ENCODE results near the gene ARL10. TPM values are rescaled to one million over a fixed set of nuclear protein-coding genes. Genes with fewer than 3 reads are reported as not detected.
"Not testable (repeated sequence)": the region's sequence is repeated elsewhere in the genome, so short reads cannot be mapped to it uniquely, and the experiment has no call there.

The ARL10 gene
- total and polyA plus RNA-seq, 2 donors (not counting 1 experiment from before 2014, with no cell fraction given), result 13.1 to 27.9 TPM

GRCh38 chr5:176407456-176408251 is 42.4 kb downstream of the ARL10 start:
- Mint-ChIP-seq H3K4me3 (no peak overlapping the region), H3K27ac (no peak overlapping the region), H3K4me1 (no peaks in the 10 kb centered on the region), H3K9me3 (ENCODE audit: insufficient read depth) (no peaks in the 10 kb centered on the region), H3K27me3 (no peaks in the 10 kb centered on the region)
- H3K36me3 ChIP-seq (replicated peaks in 1 of 2; ENCODE audit: control extremely low read depth in 1 of 2, control insufficient read depth in 1 of 2, extremely low read depth in 1 of 2, insufficient read depth in 2 of 2, low read length in 1 of 2), result peaks cover 1 to 17% of the 10 kb centered on the region in 2 experiments
- H3K9ac ChIP-seq (ENCODE audit: low read length), result no peak overlapping the region
- H4K20me1 ChIP-seq (ENCODE audit: control insufficient read depth, insufficient read depth, low read length, poor library complexity, severe bottlenecking), result peaks cover 8% of the 10 kb centered on the region
- no peak overlapping the region for H2AFZ ChIP-seq (ENCODE audit: insufficient read depth, low read depth, low read length, poor library complexity, severe bottlenecking)
- 98% methylated on average over 4 of the region's 6 CpGs for whole genome bisulfite sequencing (ENCODE audit: insufficient coverage)
- CTCF ChIA-PET, result interaction anchor here (2.4 kb wide), 1 partner anchor 9 kb away, joined by 8 read pairs; the partner anchor contains the start of gene CLTB
- POLR2A ChIA-PET, result no interaction called here
- H3K4me3 ChIP-seq (ENCODE audit: control extremely low read depth in 1 of 5, extremely low read depth in 1 of 5, insufficient read depth in 1 of 5, low read depth in 2 of 5, low read length in 4 of 5), result no peak overlapping the region
- no peak for TF ChIP-seq CTCF (IDR thresholded peaks at IDR 0.05)
- TF ChIP-seq EZH2 (IDR thresholded peaks at IDR 0.05; ENCODE audit: borderline replicate concordance, insufficient read depth, low read depth, low read length, poor library complexity, severe bottlenecking), result no peak
- no peak overlapping the region for H3K4me2 ChIP-seq (replicated peaks; ENCODE audit: low read depth, low read length, poor library complexity, severe bottlenecking)
- no peaks in the 10 kb centered on the region for H3K4me1 ChIP-seq (ENCODE audit: control insufficient read depth in 2 of 2, insufficient read depth in 2 of 2, low read length in 2 of 2)
- H3K79me2 ChIP-seq (ENCODE audit: control insufficient read depth, insufficient read depth, low read length), result peaks cover 3% of the 10 kb centered on the region
- DNase-seq (no peak), ATAC-seq (ENCODE audit: low read depth) (no peak)
- no peaks in the 10 kb centered on the region for H3K9me3 ChIP-seq (ENCODE audit: control extremely low read depth in 1 of 3, control insufficient read depth in 2 of 3, insufficient read depth in 1 of 3, low read length in 2 of 3)
- no peak overlapping the region for H3K27ac ChIP-seq (ENCODE audit: low read length in 2 of 2)
- no peaks in the 10 kb centered on the region for H3K27me3 ChIP-seq (replicated peaks in 1 of 4; ENCODE audit: control extremely low read depth in 1 of 4, control insufficient read depth in 3 of 4, insufficient read depth in 4 of 4, low read length in 3 of 4)
- intact Hi-C loops (cut with micrococcal nuclease), result no loop called here

DNA sequence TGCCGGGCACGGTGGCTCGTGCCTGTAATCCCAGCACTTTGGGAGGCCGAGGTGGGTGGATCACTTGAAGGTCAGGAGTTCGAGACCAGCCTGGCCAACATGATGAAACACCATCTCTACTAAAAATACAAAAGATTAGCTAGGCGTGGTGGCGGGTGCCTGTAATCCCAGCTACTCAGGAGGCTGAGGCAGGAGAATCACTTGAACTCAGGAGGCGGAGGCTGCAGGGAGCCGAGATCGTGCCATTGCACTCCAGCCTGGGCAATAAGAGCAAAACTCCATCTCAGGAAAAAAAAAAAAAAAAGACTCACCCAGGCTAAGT is 42.9 kb downstream of the ARL10 start:
- H3K27ac ChIP-seq (ENCODE audit: low read length in 2 of 2); H3K9ac ChIP-seq (ENCODE audit: low read length); H3K4me2 ChIP-seq (replicated peaks; ENCODE audit: low read depth, low read length, poor library complexity, severe bottlenecking); H3K79me2 ChIP-seq (ENCODE audit: control insufficient read depth, insufficient read depth, low read length); H3K4me1 Mint-ChIP-seq; H2AFZ ChIP-seq (ENCODE audit: insufficient read depth, low read depth, low read length, poor library complexity, severe bottlenecking); H3K27me3 Mint-ChIP-seq; POLR2A ChIA-PET; H3K9me3 ChIP-seq (ENCODE audit: control extremely low read depth in 1 of 3, control insufficient read depth in 2 of 3, insufficient read depth in 1 of 3, low read length in 2 of 3); H3K4me1 ChIP-seq (ENCODE audit: control insufficient read depth in 2 of 2, insufficient read depth in 2 of 2, low read length in 2 of 2); DNase-seq; H3K27me3 ChIP-seq (replicated peaks in 1 of 4; ENCODE audit: control extremely low read depth in 1 of 4, control insufficient read depth in 3 of 4, insufficient read depth in 4 of 4, low read length in 3 of 4); H4K20me1 ChIP-seq (ENCODE audit: control insufficient read depth, insufficient read depth, low read length, poor library complexity, severe bottlenecking); H3K4me3 Mint-ChIP-seq; H3K27ac Mint-ChIP-seq; intact Hi-C loops (cut with micrococcal nuclease); H3K4me3 ChIP-seq (ENCODE audit: control extremely low read depth in 1 of 5, extremely low read depth in 1 of 5, insufficient read depth in 1 of 5, low read depth in 2 of 5, low read length in 4 of 5); ATAC-seq (ENCODE audit: low read depth); H3K9me3 Mint-ChIP-seq (ENCODE audit: insufficient read depth): not testable (repeated sequence)
- H3K36me3 ChIP-seq (replicated peaks in 1 of 2; ENCODE audit: control extremely low read depth in 1 of 2, control insufficient read depth in 1 of 2, extremely low read depth in 1 of 2, insufficient read depth in 2 of 2, low read length in 1 of 2), result peaks cover 1 to 17% of the 10 kb centered on the region in 2 experiments
- CTCF ChIA-PET, result interaction anchor here (2.4 kb wide), 1 partner anchor 8 kb away, joined by 8 read pairs; the partner anchor contains the start of gene CLTB
- 100% methylated on average over 2 of the region's 10 CpGs for WGBS (ENCODE audit: insufficient coverage)
